Keratinocyte (primary cell): ENCODE results near the gene PARD3.

ENCODE experiments used
- EZH2 ChIP-seq: IDR thresholded peaks from one replicate; pipeline ENCODE4 v1.6.1; 2012; ENCODE audit warnings: inconsistent platforms, mild to moderate bottlenecking, low read length, moderate library complexity
- TF ChIP-seq, protein P1 (sequence below), 3 experiments: IDR thresholded peaks in 1 of 3; conservative IDR thresholded peaks in 1 of 3; optimal IDR thresholded peaks in 1 of 3; 2 replicates in 2 of 3; 3 replicates in 1 of 3; pipeline versions ENCODE3 to v1.5.1; 2011; ENCODE audit warnings: low read length in 3 of 3, mild to moderate bottlenecking in 3 of 3, moderate library complexity in 2 of 3, control low read depth in 1 of 3, inconsistent platforms in 1 of 3; ENCODE audit not compliant: insufficient read depth in 2 of 3; ENCODE audit errors: extremely low read depth in 1 of 3

DNA sequence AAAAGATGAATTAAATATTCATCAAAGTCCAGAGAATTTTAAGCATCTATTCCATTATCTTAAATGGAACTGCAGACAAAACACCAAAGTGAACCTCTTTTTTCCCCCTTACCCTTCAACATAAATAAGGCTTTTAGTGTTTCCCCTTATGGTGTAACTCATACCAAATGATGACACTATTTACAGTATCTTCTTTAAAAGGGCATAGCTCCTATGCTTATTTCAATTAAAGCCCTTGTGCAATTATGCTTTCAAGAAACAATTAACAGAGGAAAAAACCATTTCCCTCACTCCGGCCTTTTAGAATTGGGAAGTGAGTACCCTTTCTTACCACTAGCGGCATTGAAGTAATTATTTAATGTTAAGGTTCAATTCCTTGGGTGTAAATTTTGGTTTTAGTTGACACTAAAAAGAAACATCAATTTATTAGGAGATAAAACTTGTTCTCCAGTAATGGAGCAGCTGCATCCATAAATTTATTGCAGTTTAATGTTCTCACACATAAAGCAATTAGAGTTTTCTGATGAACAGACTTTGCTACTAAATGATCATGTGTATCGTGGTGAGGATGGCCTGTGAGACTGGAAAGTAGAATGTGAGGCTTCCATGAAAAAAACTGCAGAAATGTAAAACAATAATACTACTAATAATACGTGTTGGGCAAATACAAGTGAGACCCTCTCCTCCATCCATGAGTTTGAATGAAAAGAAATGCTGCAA lies 661.3 kb downstream of the PARD3 start:
- TF ChIP-seq, protein P1, sequence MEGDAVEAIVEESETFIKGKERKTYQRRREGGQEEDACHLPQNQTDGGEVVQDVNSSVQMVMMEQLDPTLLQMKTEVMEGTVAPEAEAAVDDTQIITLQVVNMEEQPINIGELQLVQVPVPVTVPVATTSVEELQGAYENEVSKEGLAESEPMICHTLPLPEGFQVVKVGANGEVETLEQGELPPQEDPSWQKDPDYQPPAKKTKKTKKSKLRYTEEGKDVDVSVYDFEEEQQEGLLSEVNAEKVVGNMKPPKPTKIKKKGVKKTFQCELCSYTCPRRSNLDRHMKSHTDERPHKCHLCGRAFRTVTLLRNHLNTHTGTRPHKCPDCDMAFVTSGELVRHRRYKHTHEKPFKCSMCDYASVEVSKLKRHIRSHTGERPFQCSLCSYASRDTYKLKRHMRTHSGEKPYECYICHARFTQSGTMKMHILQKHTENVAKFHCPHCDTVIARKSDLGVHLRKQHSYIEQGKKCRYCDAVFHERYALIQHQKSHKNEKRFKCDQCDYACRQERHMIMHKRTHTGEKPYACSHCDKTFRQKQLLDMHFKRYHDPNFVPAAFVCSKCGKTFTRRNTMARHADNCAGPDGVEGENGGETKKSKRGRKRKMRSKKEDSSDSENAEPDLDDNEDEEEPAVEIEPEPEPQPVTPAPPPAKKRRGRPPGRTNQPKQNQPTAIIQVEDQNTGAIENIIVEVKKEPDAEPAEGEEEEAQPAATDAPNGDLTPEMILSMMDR (optimal IDR thresholded peaks at IDR 0.05 in 1 of 3, IDR thresholded peaks at IDR 0.05 in 1 of 3, conservative IDR thresholded peaks at IDR 0.05 in 1 of 3; ENCODE audit: extremely low read depth in 1 of 3, insufficient read depth in 2 of 3, low read length in 3 of 3) = no peak
- no peak for TF ChIP-seq EZH2
